Activated CD4-positive, alpha-beta T cell treated with anti-CD3 and anti-CD28 coated beads, Interleukin-2, amount 50 U/mL, for 48 hours (primary cell): ENCODE results near the gene ERBB2.

ENCODE experiments used
- DNase-seq, 2 experiments: peaks; one replicate each; pipeline ENCODE4 v3.0.0-alpha.2; 2020

The ERBB2 gene

DNA sequence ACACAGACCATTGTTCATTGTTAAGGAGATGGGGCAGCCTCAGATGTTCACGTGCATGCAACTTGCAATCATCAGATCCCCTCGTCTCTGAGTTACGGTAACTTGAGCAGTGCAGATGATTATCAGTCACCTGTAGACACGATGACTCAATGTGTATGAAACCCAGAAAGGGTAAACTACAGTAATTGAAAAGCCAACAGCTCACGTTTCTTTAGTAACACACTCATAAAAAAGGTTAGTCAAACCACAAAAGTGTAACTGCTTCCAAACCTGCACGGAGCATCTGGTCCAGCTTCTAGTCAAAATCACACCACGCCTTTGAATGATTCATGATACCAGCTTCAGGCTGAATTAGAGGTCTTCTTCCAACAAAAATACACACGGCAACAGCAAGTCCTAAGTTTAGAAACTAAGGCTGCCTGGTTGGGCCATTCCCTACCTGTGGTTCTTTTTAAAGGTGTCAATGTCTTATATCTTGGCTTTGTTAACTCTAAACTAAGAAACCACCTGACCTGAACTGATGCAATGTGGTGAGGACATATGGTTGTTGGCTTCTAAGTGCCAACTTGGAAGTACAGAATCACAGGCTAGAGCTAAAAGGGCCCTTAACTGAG lies 70.2 kb downstream of the ERBB2 start:
- DNase-seq = peak; percentile 50 to 66

GRCh38 chr17:39772415-39772814 lies 72.6 kb downstream of the ERBB2 start:
- DNase-seq = no peak

DNA sequence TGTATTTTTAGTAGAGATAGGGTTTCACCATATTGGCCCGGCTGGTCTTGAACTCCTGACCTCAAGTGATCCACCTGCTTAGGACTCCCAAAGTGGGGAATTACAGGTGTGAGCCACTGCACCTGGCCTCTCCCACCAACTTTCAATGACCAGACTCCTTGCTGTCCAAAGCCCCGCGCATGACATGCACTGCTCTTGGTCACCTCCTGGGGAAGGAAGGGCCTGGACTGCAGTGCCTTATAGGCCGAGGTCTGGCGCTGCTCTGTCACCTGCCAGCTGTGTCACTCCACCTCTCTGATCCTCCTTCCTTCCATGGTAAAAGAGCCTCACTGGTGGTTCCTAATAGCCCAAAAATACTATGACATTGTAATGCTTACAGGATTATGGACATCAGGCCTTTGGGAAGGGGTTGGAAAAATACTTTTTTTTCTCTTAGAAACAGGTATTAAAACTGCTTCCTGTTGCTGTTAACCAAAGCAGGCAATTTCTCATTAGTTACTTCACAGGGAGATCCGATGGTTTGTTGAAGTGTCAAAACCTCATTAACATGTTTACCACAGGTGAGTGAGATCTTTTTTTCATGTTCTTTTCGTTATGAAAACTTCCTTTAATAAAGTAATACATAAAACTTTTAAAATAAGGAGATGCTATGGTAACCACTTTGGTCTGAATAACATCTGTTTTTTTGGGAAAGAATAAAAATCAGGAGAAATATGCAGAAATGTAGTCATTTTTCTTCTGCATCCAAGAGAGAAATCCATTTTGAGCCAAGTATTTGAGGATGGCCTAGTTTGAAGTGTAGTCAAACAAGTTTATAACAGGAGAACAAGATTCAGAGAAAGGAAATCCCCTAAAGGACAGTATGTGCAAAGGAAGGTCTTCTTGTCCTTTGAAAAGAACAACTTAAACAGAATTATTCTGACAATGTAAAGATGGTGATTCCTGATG lies 73.4 kb downstream of the ERBB2 start:
- no peak for DNase-seq

GRCh38 chr17:39774047-39774446 lies 74.2 kb downstream of the ERBB2 start:
- no peak for DNase-seq

GRCh38 chr17:39775031-39775430 lies 75.2 kb downstream of the ERBB2 start:
- no peak for DNase-seq

GRCh38 chr17:39776252-39776651 lies 76.4 kb downstream of the ERBB2 start:
- DNase-seq = no peak

- no peak for DNase-seq
Observed at GRCh38 chr17:39777534-39778365, 77.9 kb downstream of the ERBB2 start.
